ENCODE results near the gene ANKRD26. TPM values are rescaled to one million over a fixed set of nuclear protein-coding genes. Genes with fewer than 3 reads are reported as not detected.
"Not testable (repeated sequence)": the region's sequence is repeated elsewhere in the genome, so short reads cannot be mapped to it uniquely, and the experiment has no call there.

The ANKRD26 gene
- total RNA-seq, 2 donors from 2014 or later: 10.1 to 12.2 TPM

DNA sequence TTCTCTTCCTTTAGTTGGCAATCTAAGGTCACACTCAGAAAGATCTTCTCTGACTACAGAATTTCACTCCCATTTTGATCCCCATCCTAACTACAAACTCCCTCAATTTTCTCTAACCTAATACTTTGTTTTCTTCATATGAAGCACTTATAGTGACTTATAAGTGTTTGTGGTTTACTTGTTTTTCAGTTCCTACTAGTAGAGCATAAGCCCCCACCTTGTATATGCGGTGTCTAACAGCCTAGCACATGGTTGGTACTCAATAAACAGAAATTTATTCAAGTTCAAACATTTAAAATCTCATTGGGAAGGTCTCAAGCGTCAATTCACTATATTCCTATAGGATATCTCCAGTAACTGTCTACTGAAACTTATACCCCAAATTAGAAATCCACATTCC is 35.2 kb downstream of the ANKRD26 start:
- Histone ChIP-seq H3K4me3 (no peak overlapping the region), H3K4me1 (no peaks in the 10 kb centered on the region), H3K27ac (no peak overlapping the region), H3K9me3 (no peaks in the 10 kb centered on the region), H3K36me3 (replicated peaks in 1 of 2; ENCODE audit: insufficient read depth in 1 of 2, low read depth in 2 of 2) (peaks cover 0 to 11% of the 10 kb centered on the region in 2 donors), H3K27me3 (no peaks in the 10 kb centered on the region)
- intact Hi-C loops (cut with DNase I): no loop called here
- ATAC-seq (no peak), DNase-seq (no peak)
- WGBS, 2 donors: 95 to 97% methylated on average over 2 of the region's 2 CpGs
- TF ChIP-seq, protein P1, sequence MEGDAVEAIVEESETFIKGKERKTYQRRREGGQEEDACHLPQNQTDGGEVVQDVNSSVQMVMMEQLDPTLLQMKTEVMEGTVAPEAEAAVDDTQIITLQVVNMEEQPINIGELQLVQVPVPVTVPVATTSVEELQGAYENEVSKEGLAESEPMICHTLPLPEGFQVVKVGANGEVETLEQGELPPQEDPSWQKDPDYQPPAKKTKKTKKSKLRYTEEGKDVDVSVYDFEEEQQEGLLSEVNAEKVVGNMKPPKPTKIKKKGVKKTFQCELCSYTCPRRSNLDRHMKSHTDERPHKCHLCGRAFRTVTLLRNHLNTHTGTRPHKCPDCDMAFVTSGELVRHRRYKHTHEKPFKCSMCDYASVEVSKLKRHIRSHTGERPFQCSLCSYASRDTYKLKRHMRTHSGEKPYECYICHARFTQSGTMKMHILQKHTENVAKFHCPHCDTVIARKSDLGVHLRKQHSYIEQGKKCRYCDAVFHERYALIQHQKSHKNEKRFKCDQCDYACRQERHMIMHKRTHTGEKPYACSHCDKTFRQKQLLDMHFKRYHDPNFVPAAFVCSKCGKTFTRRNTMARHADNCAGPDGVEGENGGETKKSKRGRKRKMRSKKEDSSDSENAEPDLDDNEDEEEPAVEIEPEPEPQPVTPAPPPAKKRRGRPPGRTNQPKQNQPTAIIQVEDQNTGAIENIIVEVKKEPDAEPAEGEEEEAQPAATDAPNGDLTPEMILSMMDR (IDR thresholded peaks at IDR 0.05): no peak
- no peak for TF ChIP-seq POLR2A (IDR thresholded peaks at IDR 0.05)

- intact Hi-C loops (cut with DNase I): no loop called here
- H3K27me3 ChIP-seq: no peaks in the 10 kb centered on the region
- no peaks in the 10 kb centered on the region for H3K4me1 ChIP-seq
- DNase-seq (no peak), ATAC-seq (no peak)
- no peak overlapping the region for H3K27ac ChIP-seq
- H3K36me3 ChIP-seq (replicated peaks in 1 of 2; ENCODE audit: insufficient read depth in 1 of 2, low read depth in 2 of 2): no peaks in the 10 kb centered on the region
- TF ChIP-seq, protein P1 (IDR thresholded peaks at IDR 0.05): no peak
- no peak for TF ChIP-seq POLR2A (IDR thresholded peaks at IDR 0.05)
- no peaks in the 10 kb centered on the region for H3K9me3 ChIP-seq
- no peak overlapping the region for H3K4me3 ChIP-seq
These were observed 47.6 kb downstream of the ANKRD26 start for GRCh38 chr10:27052656-27053055.

GRCh38 chr10:27045247-27045646 is 55.0 kb downstream of the ANKRD26 start:
- H3K27ac ChIP-seq; DNase-seq; H3K9me3 ChIP-seq; ATAC-seq; H3K36me3 ChIP-seq (replicated peaks in 1 of 2; ENCODE audit: insufficient read depth in 1 of 2, low read depth in 2 of 2); H3K4me3 ChIP-seq; H3K4me1 ChIP-seq; intact Hi-C loops (cut with DNase I); H3K27me3 ChIP-seq: not testable (repeated sequence)
- 93 to 97% methylated on average over 4 of the region's 4 CpGs for WGBS, 2 donors

DNA sequence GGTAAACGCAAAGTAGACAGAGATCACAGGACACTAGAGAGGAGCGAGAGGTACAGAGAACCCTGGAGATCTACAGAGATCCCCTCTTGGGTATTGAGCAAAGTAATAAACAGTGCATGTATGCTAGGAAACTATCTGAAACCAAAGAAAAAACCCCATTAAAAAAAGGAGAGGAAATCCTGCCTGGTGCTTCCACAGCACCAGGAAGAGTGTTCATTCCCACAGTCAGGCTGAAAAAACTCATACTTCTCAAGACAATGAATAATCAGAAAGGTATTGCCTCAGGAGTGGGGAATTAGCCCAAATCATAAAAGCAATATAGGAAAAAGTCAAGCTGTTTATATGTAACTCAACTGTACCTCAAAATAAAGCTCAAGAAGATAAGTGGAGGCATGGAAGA is 59.1 kb downstream of the ANKRD26 start:
- Histone ChIP-seq H3K27ac (no peak overlapping the region), H3K9me3 (no peaks in the 10 kb centered on the region), H3K4me1 (no peaks in the 10 kb centered on the region), H3K36me3 (replicated peaks in 1 of 2; ENCODE audit: insufficient read depth in 1 of 2, low read depth in 2 of 2) (no peaks in the 10 kb centered on the region), H3K27me3 (no peaks in the 10 kb centered on the region), H3K4me3 (no peak overlapping the region)
- no peak for TF ChIP-seq POLR2A (IDR thresholded peaks at IDR 0.05)
- TF ChIP-seq, protein P1 (IDR thresholded peaks at IDR 0.05): no peak
- 94 to 95% methylated on average over 2 of the region's 2 CpGs for WGBS, 2 donors
- ATAC-seq: no peak
- intact Hi-C loops (cut with DNase I): no loop called here
- DNase-seq: no peak

GRCh38 chr10:27038168-27038567 is 62.1 kb downstream of the ANKRD26 start:
- no peaks in the 10 kb centered on the region for H3K9me3 ChIP-seq
- H3K4me3 ChIP-seq: no peak overlapping the region
- no peaks in the 10 kb centered on the region for H3K36me3 ChIP-seq (replicated peaks in 1 of 2; ENCODE audit: insufficient read depth in 1 of 2, low read depth in 2 of 2)
- DNase-seq: no peak
- intact Hi-C loops (cut with DNase I): no loop called here
- no peak for TF ChIP-seq POLR2A (IDR thresholded peaks at IDR 0.05)
- TF ChIP-seq, protein P1 (IDR thresholded peaks at IDR 0.05): no peak
- no peak overlapping the region for H3K27ac ChIP-seq
- H3K27me3 ChIP-seq: no peaks in the 10 kb centered on the region
- no peak for ATAC-seq
- WGBS, 2 donors: 99 to 100% methylated on average over 5 of the region's 5 CpGs
- H3K4me1 ChIP-seq: no peaks in the 10 kb centered on the region
